H1 (cell line): ENCODE data around the gene PIP5K1C. TPM values are rescaled to one million over a fixed set of nuclear protein-coding genes. Genes with fewer than 3 reads are reported as not detected.

ENCODE experiments used
- CTCF ChIA-PET: fragments of 300-600 bp; sonication (Branson Sonifier 250); formaldehyde crosslinking; loops from one replicate; lab custom pipeline; 2021; ENCODE audit not compliant: partially characterized antibody; lab: Charles Lee
- POLR2A ChIA-PET: fragments of 300-600 bp; sonication (Branson Sonifier 250); formaldehyde crosslinking; loops from one replicate; lab custom pipeline; 2021; ENCODE audit warnings: inconsistent platforms; ENCODE audit not compliant: partially characterized antibody; lab: Charles Lee
- DNase-seq, 2 experiments: peaks; one replicate each; pipeline versions ENCODE4 v3.0.0 to v3.0.0-alpha.2; 2010 to 2022; ENCODE audit warnings: low spot score in 2 of 2, low read depth in 1 of 2, mixed read lengths in 1 of 2
- FAIRE-seq: peaks from 2 replicates; lab custom pipeline; 2011; peaks lifted over from hg19 to GRCh38; lab: Jason Lieb, UNC
- H2AFZ ChIP-seq: 2 replicates; pipeline ENCODE4 v1.8.1; 2012; ENCODE audit warnings: low read length, inconsistent platforms
- H2AK5ac ChIP-seq: 2 replicates; pipeline ENCODE4 v1.6.1; 2013; ENCODE audit warnings: low read depth, low read length
- H2BK120ac ChIP-seq: replicated peaks from 2 replicates; pipeline ENCODE3; 2013; ENCODE audit warnings: low read depth, low read length, inconsistent platforms
- H2BK12ac ChIP-seq: 2 replicates; pipeline ENCODE4 v1.6.1; 2013; ENCODE audit warnings: low read depth, low read length
- H2BK15ac ChIP-seq: 2 replicates; pipeline ENCODE4 v1.6.1; 2013; ENCODE audit warnings: low read length
- H2BK20ac ChIP-seq: 2 replicates; pipeline ENCODE4 v1.6.1; 2013; ENCODE audit warnings: low read length
- H2BK5ac ChIP-seq: 2 replicates; pipeline ENCODE4 v1.6.1; 2013; ENCODE audit warnings: low read depth, low read length
- H3K14ac ChIP-seq: 2 replicates; pipeline ENCODE4 v1.6.1; 2013; ENCODE audit warnings: inconsistent platforms; ENCODE audit not compliant: insufficient read length
- H3K18ac ChIP-seq: 2 replicates; pipeline ENCODE4 v1.6.1; 2013; ENCODE audit warnings: low read length; ENCODE audit errors: extremely low read depth
- H3K23ac ChIP-seq: 2 replicates; pipeline ENCODE4 v1.6.1; 2013; ENCODE audit warnings: inconsistent platforms; ENCODE audit not compliant: insufficient read length
- H3K23me2 ChIP-seq: 2 replicates; pipeline ENCODE4 v1.6.1; 2013; ENCODE audit warnings: low read depth, low read length
- H3K27ac ChIP-seq: 2 replicates; pipeline ENCODE4 v1.6.1; 2011; ENCODE audit warnings: low read depth, low read length, inconsistent platforms
- H3K27me3 ChIP-seq, 4 experiments: replicated peaks in 1 of 4; 1 replicate in 1 of 4; 2 replicates in 3 of 4; pipeline versions ENCODE4 v1.6.1 to v1.8.1; 2011 to 2013; ENCODE audit warnings: low read length in 3 of 4, mild to moderate bottlenecking in 3 of 4, inconsistent platforms in 2 of 4, mixed read lengths in 2 of 4, moderate library complexity in 1 of 4; ENCODE audit not compliant: control insufficient read depth in 3 of 4, insufficient read depth in 3 of 4; ENCODE audit errors: extremely low read depth in 1 of 4
- H3K36me3 ChIP-seq, 4 experiments: 2 replicates each; pipeline versions ENCODE4 v1.6.1 to v1.8.1; 2011 to 2013; ENCODE audit warnings: mild to moderate bottlenecking in 4 of 4, low read length in 3 of 4, moderate library complexity in 2 of 4, control low read depth in 1 of 4, inconsistent platforms in 1 of 4; ENCODE audit not compliant: insufficient read depth in 4 of 4, control insufficient read depth in 2 of 4
- H3K4ac ChIP-seq: replicated peaks from 2 replicates; pipeline ENCODE3; 2013; ENCODE audit warnings: low read length, low read depth, mixed read lengths, inconsistent platforms; ENCODE audit not compliant: insufficient read length
- H3K4me1 ChIP-seq, 4 experiments: replicated peaks in 1 of 4; 1 replicate in 1 of 4; 2 replicates in 3 of 4; pipeline versions ENCODE4 v1.6.1 to v1.8.1; 2011 to 2013; ENCODE audit warnings: low read length in 3 of 4, inconsistent platforms in 2 of 4, mixed read lengths in 1 of 4; ENCODE audit not compliant: insufficient read depth in 4 of 4, control insufficient read depth in 3 of 4
- H3K4me2 ChIP-seq, 2 experiments: 2 replicates each; pipeline versions ENCODE4 v1.6.1 to v1.8.1; 2011 to 2013; ENCODE audit warnings: low read depth in 2 of 2, low read length in 2 of 2, control low read depth in 1 of 2, inconsistent platforms in 1 of 2, mild to moderate bottlenecking in 1 of 2; ENCODE audit not compliant: insufficient read depth in 1 of 2
- H3K4me3 ChIP-seq, 4 experiments: fragments of 200-600, 300-600 bp in 1 of 4; sonication (generic), shearing (Covaris generic), sonication (Bioruptor Twin) in 1 of 4; 2 replicates each; pipeline versions ENCODE4 v1.5.1 to v1.8.1; 2011 to 2016; ENCODE audit warnings: low read length in 4 of 4, low read depth in 3 of 4, control low read depth in 2 of 4, inconsistent platforms in 2 of 4, mild to moderate bottlenecking in 2 of 4, mixed read lengths in 1 of 4, moderate library complexity in 1 of 4; ENCODE audit not compliant: insufficient read depth in 2 of 4; ENCODE audit errors: extremely low read depth in 1 of 4
- H3K56ac ChIP-seq: replicated peaks from 2 replicates; pipeline ENCODE3; 2013; ENCODE audit warnings: low read depth, mild to moderate bottlenecking, mixed read lengths, low read length, inconsistent platforms; ENCODE audit not compliant: insufficient read length
- H3K79me1 ChIP-seq: 2 replicates; pipeline ENCODE4 v1.6.1; 2013; ENCODE audit warnings: low read depth, low read length, control low read depth
- H3K79me2 ChIP-seq, 2 experiments: 2 replicates each; pipeline versions ENCODE4 v1.6.1 to v1.8.1; 2012 to 2013; ENCODE audit warnings: low read length in 2 of 2, mild to moderate bottlenecking in 2 of 2, inconsistent platforms in 1 of 2; ENCODE audit not compliant: insufficient read depth in 2 of 2, control insufficient read depth in 1 of 2
- H3K9ac ChIP-seq, 4 experiments: replicated peaks in 1 of 4; 1 replicate in 1 of 4; 2 replicates in 3 of 4; pipeline versions ENCODE4 v1.6.1 to v1.8.1; 2011 to 2013; ENCODE audit warnings: low read depth in 3 of 4, low read length in 3 of 4, control low read depth in 2 of 4, mild to moderate bottlenecking in 2 of 4, moderate library complexity in 2 of 4, inconsistent platforms in 1 of 4; ENCODE audit errors: extremely low read depth in 1 of 4
- H3K9me3 ChIP-seq, 2 experiments: 2 replicates each; pipeline versions ENCODE4 v1.6.1 to v1.8.1; 2012 to 2013; ENCODE audit warnings: mild to moderate bottlenecking in 2 of 2, moderate library complexity in 2 of 2, control low read depth in 1 of 2, inconsistent platforms in 1 of 2, low read depth in 1 of 2, low read length in 1 of 2, mixed read lengths in 1 of 2; ENCODE audit not compliant: insufficient read depth in 2 of 2
- H4K20me1 ChIP-seq, 2 experiments: replicated peaks in 1 of 2; 2 replicates each; pipeline versions ENCODE3 to v1.8.1; 2011 to 2013; ENCODE audit warnings: inconsistent platforms in 2 of 2, low read length in 2 of 2, mild to moderate bottlenecking in 1 of 2; ENCODE audit not compliant: insufficient read depth in 2 of 2, control insufficient read depth in 1 of 2
- H4K5ac ChIP-seq: 2 replicates; pipeline ENCODE4 v1.6.1; 2013; ENCODE audit warnings: low read length, low read depth, mixed read lengths, inconsistent platforms; ENCODE audit not compliant: insufficient read length
- H4K8ac ChIP-seq: 2 replicates; pipeline ENCODE4 v1.8.0; 2013; ENCODE audit warnings: mild to moderate bottlenecking, moderate library complexity, low read length, inconsistent platforms; ENCODE audit not compliant: insufficient read depth; ENCODE audit errors: extremely low read depth
- H4K91ac ChIP-seq: replicated peaks from 2 replicates; pipeline ENCODE3; 2013; ENCODE audit warnings: low read length, mixed read lengths, inconsistent platforms; ENCODE audit not compliant: insufficient read length
- ASH2L ChIP-seq: fragments of 200-600, 300-600 bp; sonication (generic); IDR thresholded peaks from one replicate; pipeline ENCODE4 v1.7.1; 2017; ENCODE audit warnings: low read length
- CBX8 ChIP-seq: fragments of 300-800, 300-1000 bp; sonication (generic); IDR thresholded peaks from 2 replicates; pipeline ENCODE4 v1.7.1; 2016; ENCODE audit warnings: low read depth, low read length, borderline replicate concordance
- HDAC6 ChIP-seq: IDR thresholded peaks from one replicate; pipeline ENCODE4 v1.7.1; 2012; ENCODE audit warnings: low read depth, mild to moderate bottlenecking, inconsistent platforms, low read length, moderate library complexity
- JUND ChIP-seq: IDR thresholded peaks from 2 replicates; pipeline ENCODE4 v1.6.1; 2011; ENCODE audit warnings: mild to moderate bottlenecking, improper control_type of control experiment, low read length
- KDM4A ChIP-seq: IDR thresholded peaks from one replicate; pipeline ENCODE4 v1.7.1; 2012; ENCODE audit warnings: low read depth, mild to moderate bottlenecking, moderate library complexity, low read length, inconsistent platforms; ENCODE audit not compliant: severe bottlenecking
- MAX ChIP-seq: IDR thresholded peaks from 2 replicates; pipeline ENCODE4 v1.6.1; 2012; ENCODE audit warnings: inconsistent platforms
- RXRA ChIP-seq: IDR thresholded peaks from 2 replicates; pipeline ENCODE4 v1.6.1; 2011; ENCODE audit warnings: low read depth, mild to moderate bottlenecking, low read length, moderate library complexity; ENCODE audit not compliant: insufficient read depth
- SIX5 ChIP-seq: IDR thresholded peaks from 2 replicates; pipeline ENCODE4 v1.6.1; 2011; ENCODE audit warnings: mild to moderate bottlenecking, low read depth, low read length
- SP1 ChIP-seq: IDR thresholded peaks from 2 replicates; pipeline ENCODE4 v1.6.1; 2011; ENCODE audit warnings: low read depth, low read length
- SUZ12 ChIP-seq: fragments of 200-600 bp; sonication (generic); IDR thresholded peaks from 2 replicates; pipeline ENCODE4 v1.6.1; 2012; ENCODE audit warnings: mild to moderate bottlenecking, inconsistent platforms, low read length, moderate library complexity, mixed read lengths
- TCF12 ChIP-seq: IDR thresholded peaks from 2 replicates; pipeline ENCODE4 v1.6.1; 2011; ENCODE audit warnings: low read depth, mild to moderate bottlenecking, low read length
- YY1 ChIP-seq: IDR thresholded peaks from 2 replicates; pipeline ENCODE4 v1.6.1; 2011; ENCODE audit warnings: low read depth, mild to moderate bottlenecking, low read length
- WGBS, 2 experiments: shearing (Covaris generic) in 1 of 2; methylation state at CpG; one replicate each; pipeline versions ENCODE4 v1.1.6 to v1.1.7; 2013 to 2015; ENCODE audit warnings: low lambda C conversion rate in 2 of 2, mixed read lengths in 2 of 2, inconsistent platforms in 1 of 2, low coverage in 1 of 2, missing lambda C conversion rate in 1 of 2; ENCODE audit not compliant: insufficient replicate concordance in 2 of 2, insufficient coverage in 1 of 2, insufficient read length in 1 of 2; ENCODE audit errors: extremely low coverage in 1 of 2, missing lambda C conversion rate in 1 of 2; 5-methylcytosine and 5-hydroxymethylcytosine counted together
- polyA plus RNA-seq, 7 experiments: library from polyadenylated mRNA; depleted of rRNA in 3 of 7; stranded (reverse) in 5 of 7; unstranded in 2 of 7; fragments of >200 nt in 5 of 7; fragments of 200-250 nt in 2 of 7; gene quantifications; 1 replicate in 5 of 7; 2 replicates in 1 of 7; 4 replicates in 1 of 7; pipeline versions ENCODE4 v1.2.1 to v1.2.3, GENCODE V29; 2011 to 2013; ENCODE audit warnings: missing spikeins in 2 of 7, mixed read lengths in 2 of 7
- total RNA-seq: library from RNA; stranded (reverse); fragmentation: NEBNext Ultra II Directional; extraction: Animal tissue kit (Norgen Biotek cat#: 25700); gene quantifications from 2 replicates; pipeline ENCODE4 v1.2.1, GENCODE V29; 2021

The PIP5K1C gene
- total and polyA plus RNA-seq, 2 of the 8 experiments (the other 6 are each of a cell fraction or from before 2014, with no cell fraction given) = 10.6 to 32.9 TPM

GRCh38 chr19:3613818-3614661, 86.2 kb downstream of the PIP5K1C start:
- Histone ChIP-seq H3K23ac (no peak overlapping the region), H3K79me1 (no peaks in the 10 kb centered on the region; the same call in 1 of the 2 replicates), H3K14ac (no peak overlapping the region), H3K4me2 (no peak overlapping the region), H3K27ac (no peak overlapping the region), H3K4me3 (no peak overlapping the region), H3K9ac (no peak overlapping the region), H2AFZ (no peak overlapping the region), H3K23me2 (no peaks in the 10 kb centered on the region), H3K4ac (no peak overlapping the region), H3K18ac (no peak overlapping the region), H2BK15ac (no peak overlapping the region), H4K8ac (peak overlapping the region; percentile 35), H3K9me3 (no peaks in the 10 kb centered on the region), H4K91ac (no peak overlapping the region), H3K79me2 (no peaks in the 10 kb centered on the region), H3K27me3 (no peaks in the 10 kb centered on the region), H2BK120ac (no peak overlapping the region), H2BK12ac (no peak overlapping the region), H2AK5ac (no peak overlapping the region), H4K20me1 (peaks cover 2 to 19% of the 10 kb centered on the region in 2 experiments), H3K4me1 (peaks cover 0 to 3% (median under 1%) of the 10 kb centered on the region in 4 experiments; a peak in 3 of 7 replicates), H4K5ac (no peak overlapping the region), H2BK20ac (no peak overlapping the region), H3K36me3 (peaks cover 0 to 21% (median 3%) of the 10 kb centered on the region in 4 experiments; a peak in 2 of 8 replicates), H3K56ac (no peak overlapping the region), H2BK5ac (no peak overlapping the region)
- DNase-seq = no peak
- no peak for FAIRE-seq
- WGBS, 2 experiments = 96% methylated on average over 22 of the region's 39 CpGs; no CpG with 5 or more reads in 1 of the 2 experiments
- TF ChIP-seq RXRA = no peak
- no peak for TF ChIP-seq TCF12
- TF ChIP-seq JUND = no peak
- no peak for TF ChIP-seq HDAC6
- TF ChIP-seq ASH2L = no peak
- no peak for TF ChIP-seq MAX
- TF ChIP-seq CBX8 = no peak
- TF ChIP-seq YY1 = no peak
- TF ChIP-seq SP1 = no peak
- no peak for TF ChIP-seq KDM4A
- TF ChIP-seq SIX5 = no peak
- no peak for TF ChIP-seq SUZ12
- ChIA-PET CTCF (interaction anchor here (1.2 kb wide), 1 partner anchor 24 kb away, joined by 3 read pairs; no protein-coding TSS in a partner anchor), POLR2A (interaction anchor here (1.4 kb wide), 1 partner anchor 12 kb away, joined by 3 read pairs; no protein-coding TSS in a partner anchor)
